K562 (cell line): ENCODE data around the gene LAMB4. TPM values are rescaled to one million over a fixed set of nuclear protein-coding genes. Genes with fewer than 3 reads are reported as not detected.

Experiments used
- ATAC-seq: fragments of 200-7000 bp; cut with Tn5 transposase; 3 replicates; pipeline ENCODE4 v1.9.1; 2020; ENCODE audit warnings: moderate library complexity
- BruUV-seq: library from RNA; stranded (reverse); fragments of 400-500 nt; replicated peaks from 2 replicates; lab custom pipeline; 2021; lab: Mats Ljungman, UMichigan
- CTCF ChIA-PET: fragments of 300-600 bp; formaldehyde crosslinking; extraction: SDS; loops from one replicate; lab custom pipeline; 2021; ENCODE audit warnings: low intra/inter-chr PET ratio; lab: Yijun Ruan, JAX
- POLR2A ChIA-PET: fragments of 300-600, 350-650 bp; sonication (Branson Sonifier 250); formaldehyde crosslinking; extraction: SDS; loops from one replicate; lab custom pipeline; 2021; ENCODE audit warnings: antibody characterized with exemption, inconsistent platforms; lab: Yijun Ruan, JAX
- DNase-seq, 4 experiments: peaks; one replicate each; pipeline versions ENCODE4 v3.0.0 to v3.0.0-alpha.2; 2011 to 2018; ENCODE audit warnings: low spot score in 3 of 4, mixed read lengths in 3 of 4; ENCODE audit errors: extremely low read depth in 1 of 4
- FAIRE-seq: peaks from 2 replicates; lab custom pipeline; 2011; peaks lifted over from hg19 to GRCh38; lab: Jason Lieb, UNC
- H2AFZ ChIP-seq: 2 replicates; pipeline ENCODE4 v1.6.0; 2011; ENCODE audit warnings: low read depth, low read length, control low read depth, inconsistent platforms
- H3K27ac ChIP-seq: fragments of 200-600 bp; 3 replicates; pipeline ENCODE4 v1.8.0; 2011; ENCODE audit warnings: low read depth, mild to moderate bottlenecking, control low read depth, inconsistent platforms, low read length, moderate library complexity, mixed read lengths; ENCODE audit errors: extremely low read depth
- H3K27me3 ChIP-seq, 2 experiments: fragments of 300-600 bp in 1 of 2; 2 replicates in 1 of 2; 3 replicates in 1 of 2; pipeline versions ENCODE4 v1.6.0 to v1.8.0; 2011; ENCODE audit warnings: inconsistent platforms in 2 of 2, low read length in 2 of 2, mild to moderate bottlenecking in 1 of 2, mixed read lengths in 1 of 2, moderate library complexity in 1 of 2; ENCODE audit not compliant: control insufficient read depth in 2 of 2, insufficient read depth in 2 of 2
- H3K36me3 ChIP-seq: fragments of 300-600 bp; 3 replicates; pipeline ENCODE4 v1.8.0; 2011; ENCODE audit warnings: mild to moderate bottlenecking, low read length, inconsistent platforms; ENCODE audit not compliant: control insufficient read depth, insufficient read depth
- H3K4me1 ChIP-seq, 2 experiments: fragments of 200-600 bp in 1 of 2; replicated peaks in 1 of 2; 2 replicates in 1 of 2; 3 replicates in 1 of 2; pipeline versions ENCODE4 v1.5.1 to v1.8.0; 2011; ENCODE audit warnings: inconsistent platforms in 2 of 2, low read length in 2 of 2, mild to moderate bottlenecking in 1 of 2, mixed read lengths in 1 of 2, moderate library complexity in 1 of 2; ENCODE audit not compliant: control insufficient read depth in 2 of 2, insufficient read depth in 2 of 2
- H3K4me2 ChIP-seq: 2 replicates; pipeline ENCODE4 v1.6.1; 2011; ENCODE audit warnings: low read length, control low read depth, inconsistent platforms, mixed read lengths; ENCODE audit not compliant: insufficient read depth
- H3K4me3 ChIP-seq: fragments of 200-600 bp; sonication (generic), shearing (Covaris generic); 2 replicates; pipeline ENCODE4 v1.5.1; 2016; ENCODE audit warnings: control low read depth, inconsistent platforms
- H3K79me2 ChIP-seq: fragments of 200-600 bp; 3 replicates; pipeline ENCODE4 v1.8.0; 2011; ENCODE audit warnings: low read length, inconsistent platforms; ENCODE audit not compliant: control insufficient read depth, insufficient read depth
- H3K9ac ChIP-seq, 2 experiments: 2 replicates each; pipeline versions ENCODE4 v1.6.0 to v1.6.1; 2011; ENCODE audit warnings: low read depth in 2 of 2, low read length in 2 of 2, control low read depth in 1 of 2, inconsistent platforms in 1 of 2, mild to moderate bottlenecking in 1 of 2, mixed read lengths in 1 of 2; ENCODE audit not compliant: insufficient read depth in 1 of 2
- H3K9me1 ChIP-seq: one replicate; pipeline ENCODE4 v1.6.0; 2011; ENCODE audit warnings: inconsistent platforms, mild to moderate bottlenecking, low read length, moderate library complexity; ENCODE audit not compliant: control insufficient read depth, insufficient read depth
- H3K9me3 ChIP-seq: replicated peaks from 2 replicates; pipeline ENCODE4 v1.5.1; 2011; ENCODE audit warnings: low read depth, low read length, inconsistent platforms; ENCODE audit not compliant: control insufficient read depth, insufficient read depth
- H4K20me1 ChIP-seq: replicated peaks from 2 replicates; pipeline ENCODE4 v1.6.1; 2011; ENCODE audit warnings: low read length, inconsistent platforms, mixed read lengths; ENCODE audit not compliant: control insufficient read depth, insufficient read depth
- COPS2 ChIP-seq: fragments of 450-650 bp; conservative IDR thresholded peaks from 2 replicates; pipeline ENCODE4 v1.6.1; 2016; ENCODE audit warnings: mild to moderate bottlenecking, moderate library complexity
- FOSL1 ChIP-seq: fragments of 200-800 bp; sonication (Bioruptor generic); conservative IDR thresholded peaks from 2 replicates; pipeline ENCODE4 v1.6.1; 2016; ENCODE audit warnings: missing genetic modification characterization, missing compliant biosample characterization
- IRF9 ChIP-seq: fragments of 450-650 bp; IDR thresholded peaks from 2 replicates; pipeline ENCODE4 v1.6.1; 2016; ENCODE audit warnings: missing biosample characterization, missing genetic modification characterization
- MLLT1 ChIP-seq, 2 experiments: fragments of 450-650 bp; IDR thresholded peaks; 2 replicates each; pipeline ENCODE4 v1.6.1; 2016
- NFYB ChIP-seq: IDR thresholded peaks from 2 replicates; pipeline ENCODE4 v1.6.1; 2011; ENCODE audit warnings: mild to moderate bottlenecking, moderate library complexity; ENCODE audit not compliant: insufficient read length; ENCODE audit errors: extremely low read depth
- POLR2G ChIP-seq: fragments of 200-400 bp; formaldehyde crosslinking; IDR thresholded peaks from 2 replicates; pipeline ENCODE4 v1.6.1; 2017; ENCODE audit warnings: low read depth, mild to moderate bottlenecking, antibody characterized with exemption, low read length, moderate library complexity
- PTRF ChIP-seq: fragments of 450-650 bp; IDR thresholded peaks from 2 replicates; pipeline ENCODE4 v1.6.1; 2016; ENCODE audit warnings: mild to moderate bottlenecking, missing genetic modification characterization, missing compliant biosample characterization
- TFAM ChIP-seq: fragments of 250-450 bp; sonication (Bioruptor Pico); conservative IDR thresholded peaks from 2 replicates; pipeline ENCODE4 v1.5.0; 2021; ENCODE audit warnings: mild to moderate bottlenecking, moderate library complexity
- TFAP4 ChIP-seq: sonication (generic); formaldehyde crosslinking; IDR thresholded peaks from 2 replicates; pipeline ENCODE4 v1.8.0; 2022; ENCODE audit warnings: missing genetic modification reagents, mild to moderate bottlenecking, moderate library complexity, borderline replicate concordance
- YY1 ChIP-seq, 3 experiments: IDR thresholded peaks; 2 replicates each; pipeline ENCODE4 v1.6.1; 2011; ENCODE audit warnings: low read length in 2 of 3, mild to moderate bottlenecking in 2 of 3, moderate library complexity in 2 of 3, borderline replicate concordance in 1 of 3, control low read depth in 1 of 3, low read depth in 1 of 3; ENCODE audit not compliant: insufficient read depth in 3 of 3, insufficient replicate concordance in 2 of 3, control insufficient read depth in 1 of 3, insufficient read length in 1 of 3; ENCODE audit errors: extremely low read depth in 1 of 3
- ZFP36 ChIP-seq: fragments of 150-350 bp; IDR thresholded peaks from 2 replicates; pipeline ENCODE4 v1.6.1; 2018; ENCODE audit warnings: low read length, low read depth; ENCODE audit not compliant: partially characterized antibody
- ZKSCAN3 ChIP-seq: fragments of 250-450 bp; sonication (Bioruptor Pico); IDR thresholded peaks from 2 replicates; pipeline ENCODE4 v1.4.0; 2020
- ZNF197 ChIP-seq: fragments of 200-800 bp; sonication (Bioruptor generic); IDR thresholded peaks from 2 replicates; pipeline ENCODE4 v1.6.1; 2016; ENCODE audit warnings: low read depth, missing genetic modification characterization, missing compliant biosample characterization
- ZNF217 ChIP-seq: sonication (generic); formaldehyde crosslinking; IDR thresholded peaks from 2 replicates; pipeline ENCODE4 v1.8.0; 2022; ENCODE audit warnings: mild to moderate bottlenecking, missing genetic modification reagents
- WGBS: fragments of 100-300 bp; shearing (Covaris generic); methylation state at CpG from one replicate; pipeline ENCODE4 v1.1.6; 2016; ENCODE audit warnings: low coverage, mixed read lengths; ENCODE audit not compliant: insufficient coverage; ENCODE audit errors: missing lambda C conversion rate; 5-methylcytosine and 5-hydroxymethylcytosine counted together
- in situ Hi-C: fragments of 300-500 bp; cut with MboI; formaldehyde crosslinking; loops from 4 replicates; pipeline ENCODE4 v1.15.0; 2018; ENCODE audit warnings: inconsistent platforms, mixed read lengths
- intact Hi-C: fragments of 100-400 bp; cut with micrococcal nuclease; formaldehyde crosslinking; loops from 2 replicates; pipeline ENCODE4 v1.14.2; 2022
- polyA plus RNA-seq, 8 experiments: library from polyadenylated mRNA; depleted of rRNA in 4 of 8; stranded (reverse) in 5 of 8; unstranded in 3 of 8; fragments of >200 nt; fragmentation: Nextera tagmentation in 2 of 8; fragmentation: Illumina TruSeq in 1 of 8; extraction: Ambion mirVana in 2 of 8; extraction: Trizol in 1 of 8; gene quantifications; 2 replicates each; pipeline versions ENCODE4 v1.2.1 to v1.2.3, GENCODE V29; 2011 to 2014; ENCODE audit warnings: inconsistent platforms in 1 of 8, missing spikeins in 1 of 8
- total RNA-seq, 7 experiments: library from RNA; depleted of rRNA in 6 of 7; stranded (reverse); fragments of >200 nt in 6 of 7; fragmentation: Illumina TruSeq in 2 of 7; extraction: Trizol in 2 of 7; gene quantifications; 2 replicates each; pipeline versions ENCODE4 v1.2.1 to v1.2.3, GENCODE V29; 2011 to 2021; ENCODE audit warnings: low replicate concordance in 1 of 7

LAMB4 gene
- total and polyA plus RNA-seq, 9 of the 15 experiments (the other 6 are each of a cell fraction or from before 2014, with no cell fraction given) = 0.06 to 0.13 (median 0.07) TPM; not detected in 6

GRCh38 chr7:108101759-108102158 is 28.4 kb downstream of the LAMB4 start (continued):
- peak; percentile 57 for TF ChIP-seq ZFP36

GRCh38 chr7:108099713-108100112 is 30.4 kb downstream of the LAMB4 start:
- Histone ChIP-seq H3K9ac (no peak overlapping the region), H3K27ac (no peak overlapping the region), H3K4me3 (no peak overlapping the region), H3K4me1 (peaks cover 17 to 32% of the 10 kb centered on the region in 2 experiments), H3K9me1 (no peaks in the 10 kb centered on the region), H3K79me2 (no peaks in the 10 kb centered on the region), H4K20me1 (no peaks in the 10 kb centered on the region), H3K27me3 (no peaks in the 10 kb centered on the region), H3K4me2 (no peak overlapping the region), H2AFZ (no peak overlapping the region), H3K9me3 (no peaks in the 10 kb centered on the region), H3K36me3 (no peaks in the 10 kb centered on the region)
- POLR2A ChIA-PET = no interaction called here
- CTCF ChIA-PET = no interaction called here
- 100% methylated on average over 1 of the region's 1 CpG for WGBS
- ATAC-seq = no peak
- no peak for TF ChIP-seq COPS2
- no peak for TF ChIP-seq PTRF (tag)
- no peak for TF ChIP-seq ZNF197 (CRISPR knock-in tag)
- no peak for TF ChIP-seq IRF9
- no peak for TF ChIP-seq YY1 (IDR thresholded peaks at IDR 0.05; ENCODE audit: borderline replicate concordance in 1 of 3, control insufficient read depth in 1 of 3, extremely low read depth in 1 of 3, insufficient read depth in 3 of 3, insufficient read length in 1 of 3, insufficient replicate concordance in 2 of 3, low read depth in 1 of 3, low read length in 2 of 3)
- no peak for TF ChIP-seq ZKSCAN3 (CRISPR knock-in tag)
- TF ChIP-seq ZNF217 (CRISPR knock-in tag) = no peak
- TF ChIP-seq TFAP4 (CRISPR knock-in tag) = no peak
- no peak for TF ChIP-seq POLR2G
- TF ChIP-seq FOSL1 (tag) = no peak
- no peak for TF ChIP-seq TFAM (CRISPR knock-in tag)
- TF ChIP-seq MLLT1 (IDR thresholded peaks at IDR 0.05) = no peak
- TF ChIP-seq NFYB = no peak
- no peak for FAIRE-seq
- in situ Hi-C loops = no loop called here
- intact Hi-C loops = loop anchor here (5.0 kb wide), 2 partner anchors 62 to 207 kb away; partner anchors contain the start of gene DLD
- no TSS peak for BruUV-seq
- DNase-seq = no peak
